Stimulated activated CD4-positive, alpha-beta T cell treated with anti-CD3 and anti-CD28 coated beads, Interleukin-2, amount 100 ng/mL, for 24 hours (primary cell): Measurements from ENCODE around the gene BARHL1.

Experiments used
- DNase-seq, 2 donors: peaks; one replicate each; pipeline ENCODE4 v3.0.0-alpha.2; 2020

Gene BARHL1

GRCh38 chr9:132626285-132626684, 43.9 kb downstream of the BARHL1 start:
- no peak for DNase-seq

- DNase-seq = no peak
Measured at GRCh38 chr9:132627106-132627505, 44.7 kb downstream of the BARHL1 start.

DNA sequence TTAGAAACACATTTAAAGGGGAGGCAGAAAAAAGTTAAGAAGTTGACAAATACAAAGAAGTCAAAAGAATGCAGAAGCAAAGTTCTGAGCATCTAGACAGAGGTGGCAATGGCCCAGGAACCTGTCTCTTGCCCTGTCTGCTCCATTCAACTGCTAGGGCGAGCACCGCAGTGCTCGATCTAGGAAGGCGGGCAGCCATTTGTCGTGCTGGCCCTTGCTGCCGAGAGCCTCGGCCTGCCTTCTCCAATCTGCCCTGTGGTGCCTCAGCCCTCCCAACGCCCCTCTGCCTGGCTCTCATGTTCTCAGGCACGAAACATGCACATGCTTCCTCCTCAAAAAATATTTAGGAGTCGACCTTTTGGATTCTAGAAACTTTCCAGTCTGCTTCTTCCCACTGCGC, 45.2 kb downstream of the BARHL1 start:
- no peak for DNase-seq

DNA sequence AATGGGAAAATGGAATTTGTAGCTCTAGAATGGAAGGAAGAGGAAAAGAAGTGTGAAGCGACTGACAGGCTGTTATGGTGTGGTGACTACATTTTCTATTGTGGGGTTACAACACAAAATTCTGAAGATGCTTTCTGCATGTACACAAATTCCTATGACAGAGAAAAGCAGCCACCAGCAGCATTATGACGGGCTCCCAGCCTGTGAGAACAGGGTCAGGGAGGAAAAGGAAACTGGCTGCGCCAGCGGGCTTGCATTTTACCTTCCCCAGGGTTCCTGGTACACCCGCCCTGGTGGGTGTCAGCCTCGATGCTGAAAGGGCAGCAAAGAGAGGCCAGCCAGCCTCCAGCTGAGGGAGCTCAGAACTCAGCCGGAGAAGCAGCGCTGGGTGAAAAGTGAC, 46.3 kb downstream of the BARHL1 start:
- no peak for DNase-seq

- no peak for DNase-seq
Measured at GRCh38 chr9:132630116-132630515, 47.7 kb downstream of the BARHL1 start.

GRCh38 chr9:132630811-132631210, 48.4 kb downstream of the BARHL1 start:
- no peak for DNase-seq

DNA sequence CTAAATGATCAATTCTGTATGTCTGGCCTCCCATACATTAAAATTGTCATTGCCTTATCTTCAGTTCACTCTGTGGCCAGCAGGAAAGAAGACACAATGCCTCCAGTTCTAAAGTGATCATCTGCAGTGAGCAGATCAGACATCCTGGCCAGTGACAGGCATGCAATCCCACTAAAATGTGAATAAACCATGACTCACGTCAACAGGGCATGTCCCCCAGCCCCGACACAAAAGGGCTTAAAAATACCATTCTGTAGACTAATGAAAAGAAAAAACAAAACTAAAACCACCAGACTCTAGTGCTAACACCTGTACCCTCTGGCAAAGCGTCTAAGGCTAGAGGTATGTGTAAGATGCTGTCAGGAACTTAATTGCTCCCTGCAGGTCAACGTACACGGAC, 48.9 kb downstream of the BARHL1 start:
- no peak for DNase-seq

DNA sequence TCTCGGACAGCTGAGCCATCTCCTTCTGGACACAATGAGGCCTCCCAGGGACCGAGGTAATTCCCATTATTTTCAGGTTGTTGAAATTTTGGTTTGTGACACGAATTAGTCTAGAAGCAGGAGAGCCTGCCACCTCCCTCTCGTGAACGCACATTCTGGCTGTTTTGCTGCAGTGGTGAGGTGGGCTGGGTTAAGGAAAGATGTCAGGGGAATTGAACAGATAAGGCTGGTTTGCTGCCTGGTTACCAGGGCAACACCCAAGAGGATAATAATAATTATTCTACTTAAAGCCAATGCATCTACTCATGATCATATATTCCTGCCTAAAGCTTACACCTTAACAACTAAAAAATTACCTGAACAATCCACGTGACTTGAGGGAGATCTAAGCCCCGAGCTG, 49.3 kb downstream of the BARHL1 start:
- DNase-seq = no peak

DNA sequence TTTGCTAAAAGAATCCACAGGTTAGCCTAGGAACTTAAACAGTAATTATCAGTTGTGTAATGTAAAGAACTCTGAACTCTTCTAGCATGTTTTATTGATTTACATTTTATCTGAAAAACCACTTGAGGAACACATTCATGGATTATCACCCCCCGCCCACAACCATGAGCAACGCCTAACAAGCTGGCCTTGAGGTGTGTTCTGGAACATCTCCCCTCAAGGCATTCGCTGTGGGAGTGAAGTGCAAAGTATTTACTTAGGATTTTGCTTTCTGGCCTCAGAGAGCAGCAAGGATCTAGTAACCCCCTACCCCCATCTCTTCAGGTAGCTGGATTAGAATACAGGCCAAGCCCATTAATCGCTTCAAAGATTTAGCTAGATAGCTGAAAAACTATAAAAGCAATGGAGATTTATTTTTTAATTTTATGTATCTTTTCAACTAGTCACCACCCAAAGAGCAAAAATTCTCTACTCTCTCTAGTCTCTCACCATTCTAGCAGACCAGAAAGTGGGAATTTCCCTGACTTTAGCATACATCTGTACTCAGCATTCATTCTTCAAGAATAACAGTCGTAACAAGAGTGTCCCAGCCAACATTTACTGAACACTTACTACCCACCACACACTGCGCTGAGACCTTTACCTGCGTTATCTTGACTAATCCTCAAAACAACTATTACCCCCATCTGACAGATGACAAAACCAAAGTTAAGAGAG, 50.2 kb downstream of the BARHL1 start:
- no peak for DNase-seq

DNA sequence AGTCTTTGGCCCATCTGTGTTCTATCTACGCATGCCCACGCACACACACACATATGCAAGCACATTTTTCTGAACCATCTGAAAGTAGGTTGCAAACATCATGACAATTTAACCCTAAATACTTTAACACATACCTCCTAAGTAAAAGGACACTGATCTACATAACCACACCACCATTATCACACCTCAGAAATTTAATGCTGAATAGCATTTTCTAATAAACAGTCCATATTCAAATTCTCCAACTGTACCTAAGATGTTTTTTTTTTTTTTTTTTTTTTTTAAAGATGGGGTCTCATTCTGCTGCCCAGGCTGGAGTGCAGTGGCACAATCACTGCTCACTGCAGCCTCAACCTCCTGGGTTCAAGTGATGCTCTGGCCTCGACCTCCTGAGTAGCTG, 51.9 kb downstream of the BARHL1 start:
- no peak for DNase-seq

DNA sequence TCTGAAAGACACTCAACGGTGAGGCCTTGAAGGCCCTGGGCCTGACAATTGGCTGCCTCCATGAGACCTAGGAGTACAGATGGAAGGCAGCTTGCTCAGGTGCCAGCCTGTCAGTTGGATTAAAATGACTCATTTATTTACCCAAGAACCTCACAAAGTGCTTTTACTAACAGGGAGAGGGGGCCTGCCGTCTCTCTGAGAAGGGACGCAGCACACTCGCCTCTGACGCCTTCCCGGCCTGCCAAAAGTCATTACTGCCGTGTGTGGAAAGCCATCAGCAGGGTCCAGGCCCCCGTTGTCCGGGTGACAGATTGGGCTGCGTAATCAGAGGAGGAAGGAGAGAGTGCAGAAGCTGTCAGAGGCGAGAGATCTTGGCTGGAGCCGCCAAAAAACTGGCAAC, 54.9 kb downstream of the BARHL1 start:
- DNase-seq = no peak

GRCh38 chr9:132637801-132638200, 55.4 kb downstream of the BARHL1 start:
- DNase-seq = no peak

GRCh38 chr9:132638240-132638639, 55.8 kb downstream of the BARHL1 start:
- no peak for DNase-seq

GRCh38 chr9:132639322-132639721, 56.9 kb downstream of the BARHL1 start:
- no peak for DNase-seq
